Endothelial cell of umbilical vein (primary cell): ENCODE measurements around the gene NUDT17. TPM values are rescaled to one million over a fixed set of nuclear protein-coding genes. Genes with fewer than 3 reads are reported as not detected.

Experiments used
- BruUV-seq: library from RNA; stranded (reverse); fragments of 400-500 nt; replicated peaks from 2 replicates; lab custom pipeline; 2021; lab: Mats Ljungman, UMichigan
- CTCF ChIA-PET: fragments of 300-600, 350-600 bp; sonication (Branson Sonifier 250); formaldehyde crosslinking; loops from one replicate; lab custom pipeline; 2021; ENCODE audit warnings: antibody characterized with exemption, inconsistent platforms; lab: Charles Lee
- POLR2A ChIA-PET: fragments of 300-600, 350-600 bp; sonication (Branson Sonifier 250); formaldehyde crosslinking; loops from one replicate; lab custom pipeline; 2021; ENCODE audit warnings: antibody characterized with exemption, inconsistent platforms; lab: Charles Lee
- DNase-seq: peaks from one replicate; pipeline ENCODE4 v3.0.0-alpha.2; 2011; ENCODE audit warnings: low read depth, low spot score
- FAIRE-seq: peaks from 2 replicates; lab custom pipeline; 2011; peaks lifted over from hg19 to GRCh38; lab: Jason Lieb, UNC
- H2AFZ ChIP-seq: 2 replicates; pipeline ENCODE4 v1.6.0; 2012; ENCODE audit warnings: low read depth, low read length, control low read depth, inconsistent platforms
- H3K27ac ChIP-seq: 2 replicates; pipeline ENCODE4 v1.5.1; 2011; ENCODE audit warnings: low read depth, mild to moderate bottlenecking, control low read depth, low read length, moderate library complexity; ENCODE audit not compliant: insufficient read depth
- H3K27me3 ChIP-seq, 2 experiments: 2 replicates each; pipeline versions ENCODE4 v1.6.0 to v1.6.1; 2011; ENCODE audit warnings: low read length in 2 of 2, mixed read lengths in 1 of 2; ENCODE audit not compliant: control insufficient read depth in 2 of 2, insufficient read depth in 2 of 2
- H3K36me3 ChIP-seq, 2 experiments: 2 replicates in 1 of 2; 3 replicates in 1 of 2; pipeline ENCODE4 v1.5.1; 2011; ENCODE audit warnings: low read length in 2 of 2, mild to moderate bottlenecking in 1 of 2, moderate library complexity in 1 of 2; ENCODE audit not compliant: control insufficient read depth in 2 of 2, insufficient read depth in 2 of 2; ENCODE audit errors: extremely low read depth in 1 of 2
- H3K4me1 ChIP-seq: 3 replicates; pipeline ENCODE4 v1.5.1; 2011; ENCODE audit warnings: mild to moderate bottlenecking, low read length; ENCODE audit not compliant: control insufficient read depth, insufficient read depth; ENCODE audit errors: extremely low read depth
- H3K4me2 ChIP-seq: 2 replicates; pipeline ENCODE4 v1.6.1; 2011; ENCODE audit warnings: low read length, control low read depth, mixed read lengths; ENCODE audit not compliant: insufficient read depth
- H3K4me3 ChIP-seq, 3 experiments: fragments of 200-600 bp in 1 of 3; sonication (generic), shearing (Covaris generic) in 1 of 3; replicated peaks in 1 of 3; 2 replicates each; pipeline ENCODE4 v1.5.1; 2011 to 2016; ENCODE audit warnings: control low read depth in 3 of 3, low read length in 3 of 3, mild to moderate bottlenecking in 2 of 3, inconsistent platforms in 1 of 3, low read depth in 1 of 3, moderate library complexity in 1 of 3; ENCODE audit not compliant: insufficient read depth in 1 of 3
- H3K79me2 ChIP-seq: 2 replicates; pipeline ENCODE4 v1.6.0; 2012; ENCODE audit warnings: low read length, inconsistent platforms; ENCODE audit not compliant: control insufficient read depth, insufficient read depth
- H3K9ac ChIP-seq: replicated peaks from 2 replicates; pipeline ENCODE3; 2011; ENCODE audit warnings: low read length, control low read depth; ENCODE audit not compliant: insufficient read depth; ENCODE audit errors: extremely low read depth
- H3K9me1 ChIP-seq: replicated peaks from 3 replicates; pipeline ENCODE4 v1.6.0; 2011; ENCODE audit warnings: mild to moderate bottlenecking, low read length; ENCODE audit not compliant: control insufficient read depth, insufficient read depth; ENCODE audit errors: extremely low read depth
- H3K9me3 ChIP-seq: replicated peaks from 2 replicates; pipeline ENCODE4 v1.5.1; 2012; ENCODE audit warnings: low read length, inconsistent platforms; ENCODE audit not compliant: control insufficient read depth, insufficient read depth
- H4K20me1 ChIP-seq: replicated peaks from 2 replicates; pipeline ENCODE3; 2011; ENCODE audit warnings: mild to moderate bottlenecking, low read length; ENCODE audit not compliant: control insufficient read depth, insufficient read depth; ENCODE audit errors: extremely low read depth
- CTCF ChIP-seq, 2 donors: IDR thresholded peaks; 1 replicate in 1 of 2; 2 replicates in 1 of 2; pipeline ENCODE4 v1.5.1; 2011; ENCODE audit warnings: low read length in 2 of 2, mild to moderate bottlenecking in 2 of 2, moderate library complexity in 2 of 2, control low read depth in 1 of 2, inconsistent platforms in 1 of 2, low read depth in 1 of 2; ENCODE audit not compliant: insufficient read depth in 1 of 2; ENCODE audit errors: extremely low read depth in 1 of 2
- EZH2 ChIP-seq: IDR thresholded peaks from 2 replicates; pipeline ENCODE4 v1.6.1; 2012; ENCODE audit warnings: borderline replicate concordance, low read depth, mild to moderate bottlenecking, moderate library complexity, low read length, inconsistent platforms; ENCODE audit not compliant: severe bottlenecking
- FOS ChIP-seq: IDR thresholded peaks from 2 replicates; pipeline ENCODE4 v1.6.1; 2011; ENCODE audit warnings: mild to moderate bottlenecking, low read length, moderate library complexity, borderline replicate concordance; ENCODE audit not compliant: insufficient read depth
- GATA2 ChIP-seq: IDR thresholded peaks from 2 replicates; pipeline ENCODE4 v1.7.0; 2011; ENCODE audit warnings: low read depth, mild to moderate bottlenecking, moderate library complexity, mixed read lengths, low read length; ENCODE audit not compliant: insufficient read length, insufficient read depth
- JUN ChIP-seq: IDR thresholded peaks from 2 replicates; pipeline ENCODE4 v1.6.1; 2011; ENCODE audit warnings: borderline replicate concordance, low read depth; ENCODE audit not compliant: insufficient read length, insufficient read depth
- MYC ChIP-seq: IDR thresholded peaks from one replicate; pipeline ENCODE4 v1.6.1; 2011; ENCODE audit warnings: mild to moderate bottlenecking, low read depth, low read length
- POLR2A ChIP-seq: IDR thresholded peaks from 2 replicates; pipeline ENCODE4 v1.6.1; 2012; ENCODE audit warnings: low read depth, mild to moderate bottlenecking, control low read depth, low read length
- POLR2AphosphoS5 ChIP-seq: IDR thresholded peaks from 2 replicates; pipeline ENCODE4 v1.6.1; 2012; ENCODE audit warnings: low read depth, mild to moderate bottlenecking, control low read depth, low read length, moderate library complexity; ENCODE audit not compliant: insufficient read depth
- dilution Hi-C: fragments of 300-500 bp; cut with MboI; formaldehyde crosslinking; loops from one replicate; pipeline ENCODE4 v1.15.0; 2019; ENCODE audit warnings: low sequenced_read_pairs; ENCODE audit not compliant: extremely low pct_ligation_motif_present
- intact Hi-C: fragments of 100-400 bp; cut with micrococcal nuclease; formaldehyde crosslinking; loops from one replicate; pipeline ENCODE4 v1.10.0; 2022
- microRNA-seq: library from miRNA; unstranded; fragments of <30 nt; microRNA quantifications from one replicate; pipeline ENCODE4 v1.2.0, GENCODE V29; 2021; ENCODE audit warnings: borderline number of aligned reads, borderline replicate concordance
- polyA plus RNA-seq, 4 experiments: library from polyadenylated mRNA; depleted of rRNA in 3 of 4; stranded (reverse) in 3 of 4; unstranded in 1 of 4; fragments of >200 nt; gene quantifications; 2 replicates each; pipeline versions ENCODE4 v1.2.1 to v1.2.3, GENCODE V29; 2011 to 2012; ENCODE audit warnings: missing spikeins in 1 of 4
- small RNA-seq: library from RNA; depleted of rRNA; stranded (forward); fragments of <200 nt; gene quantifications from one replicate; pipeline ENCODE3, GENCODE V24; 2012; ENCODE audit warnings: low replicate concordance, low read depth; ENCODE audit not compliant: insufficient read depth, insufficient read length
- total RNA-seq: library from RNA; stranded (reverse); gene quantifications from 2 replicates; pipeline ENCODE4 v1.2.3, GENCODE V29; 2021
- TF ChIP-seq, protein P1 (sequence below): IDR thresholded peaks from 2 replicates; pipeline ENCODE4 v1.6.1; 2011; ENCODE audit not compliant: insufficient read depth, insufficient read length

The NUDT17 gene
- total and polyA plus RNA-seq, 2 donors (not counting 3 experiments of a cell fraction or from before 2014, with no cell fraction given): 3.6 to 9.0 TPM

- intact Hi-C loops: no loop called here
- Histone ChIP-seq H3K79me2 (no peaks in the 10 kb centered on the region), H3K9ac (no peak overlapping the region), H3K27ac (no peak overlapping the region), H3K36me3 (peaks cover 4 to 6% of the 10 kb centered on the region in 2 experiments), H3K4me1 (peaks cover 8% of the 10 kb centered on the region), H2AFZ (no peak overlapping the region), H3K27me3 (no peaks in the 10 kb centered on the region), H3K9me3 (no peaks in the 10 kb centered on the region), H4K20me1 (no peaks in the 10 kb centered on the region), H3K4me2 (no peak overlapping the region), H3K4me3 (no peak overlapping the region), H3K9me1 (no peaks in the 10 kb centered on the region)
- DNase-seq: no peak
- TF ChIP-seq POLR2A (no peak), MYC (no peak), CTCF (IDR thresholded peaks at IDR 0.05; ENCODE audit: extremely low read depth in 1 of 2, insufficient read depth in 1 of 2, low read depth in 1 of 2, low read length in 2 of 2) (no peak), FOS (no peak), EZH2 (no peak), JUN (no peak), GATA2 (no peak), POLR2AphosphoS5 (no peak)
- TF ChIP-seq, protein P1, sequence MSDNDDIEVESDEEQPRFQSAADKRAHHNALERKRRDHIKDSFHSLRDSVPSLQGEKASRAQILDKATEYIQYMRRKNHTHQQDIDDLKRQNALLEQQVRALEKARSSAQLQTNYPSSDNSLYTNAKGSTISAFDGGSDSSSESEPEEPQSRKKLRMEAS: no peak
- ChIA-PET POLR2A (no interaction called here), CTCF (no interaction called here)
- BruUV-seq: no TSS peak
- no peak for FAIRE-seq
- dilution Hi-C loops: no loop called here
Observed at GRCh38 chr1:145897969-145898368, 52.5 kb downstream of the NUDT17 start.

Small RNA genes within 50 kb of the gene (microRNA-seq; reads per million reads assigned to microRNA genes)
- gene MIR6736: not detected

Small RNA genes within 50 kb of the gene (small RNA-seq; reads per million reads assigned to genes)
- not detected for gene MIR6736

Other genes with a start within 250 kb of the NUDT17 start
- 13.8 and 20.2 TPM in 2 replicates for gene GPR89A, start 237.6 kb upstream of the NUDT17 start, total RNA-seq
- gene GPR89A, start 237.6 kb upstream of the NUDT17 start, polyA plus RNA-seq: 17.2 and 35.7 TPM in 2 replicates
- gene PDZK1, start 138.3 kb upstream of the NUDT17 start, total RNA-seq: 0.58 TPM in 1 of 2 replicates, not detected in the other
- gene PDZK1, start 138.3 kb upstream of the NUDT17 start, polyA plus RNA-seq: 0.03 and 0.11 TPM in 2 replicates
- not detected in 2 replicates for gene CD160, start 126.1 kb upstream of the NUDT17 start, total RNA-seq
- gene CD160, start 126.1 kb upstream of the NUDT17 start, polyA plus RNA-seq: not detected in 2 replicates
- gene RNF115, start 21.5 kb upstream of the NUDT17 start, total RNA-seq: 17.3 and 20.5 TPM in 2 replicates
- gene RNF115, start 21.5 kb upstream of the NUDT17 start, polyA plus RNA-seq: 6.4 and 7.6 TPM in 2 replicates
- 30.4 and 31.0 TPM in 2 replicates for gene POLR3C, start 21.4 kb upstream of the NUDT17 start, total RNA-seq
- gene POLR3C, start 21.4 kb upstream of the NUDT17 start, polyA plus RNA-seq: 28.4 and 29.5 TPM in 2 replicates
- 50.1 and 53.3 TPM in 2 replicates for gene PIAS3, start 13.5 kb downstream of the NUDT17 start, total RNA-seq
- gene PIAS3, start 13.5 kb downstream of the NUDT17 start, polyA plus RNA-seq: 69.9 and 71.8 TPM in 2 replicates
- gene ANKRD35, start 40.2 kb downstream of the NUDT17 start, total RNA-seq: 0.14 and 0.20 TPM in 2 replicates
- gene ANKRD35, start 40.2 kb downstream of the NUDT17 start, polyA plus RNA-seq: 0.10 and 0.15 TPM in 2 replicates
- gene ITGA10, start 64.4 kb downstream of the NUDT17 start, total RNA-seq: 39.8 and 58.6 TPM in 2 replicates
- gene ITGA10, start 64.4 kb downstream of the NUDT17 start, polyA plus RNA-seq: 16.9 and 20.6 TPM in 2 replicates
- 29.0 and 30.5 TPM in 2 replicates for gene PEX11B, start 73.1 kb downstream of the NUDT17 start, total RNA-seq
- gene PEX11B, start 73.1 kb downstream of the NUDT17 start, polyA plus RNA-seq: 39.7 and 42.5 TPM in 2 replicates
- gene RBM8A, start 81.9 kb downstream of the NUDT17 start, total RNA-seq: 194 and 200 TPM in 2 replicates
- gene RBM8A, start 81.9 kb downstream of the NUDT17 start, polyA plus RNA-seq: 101 and 192 TPM in 2 replicates
- gene LIX1L, start 112.4 kb downstream of the NUDT17 start, total RNA-seq: 54.9 and 55.6 TPM in 2 replicates
- gene LIX1L, start 112.4 kb downstream of the NUDT17 start, polyA plus RNA-seq: 48.4 and 56.4 TPM in 2 replicates
- gene ANKRD34A, start 118.9 kb downstream of the NUDT17 start, total RNA-seq: 0.24 and 0.60 TPM in 2 replicates
- 0.41 and 0.43 TPM in 2 replicates for gene ANKRD34A, start 118.9 kb downstream of the NUDT17 start, polyA plus RNA-seq
- gene POLR3GL, start 119.1 kb downstream of the NUDT17 start, total RNA-seq: 15.3 and 18.8 TPM in 2 replicates
- 10.6 and 12.4 TPM in 2 replicates for gene POLR3GL, start 119.1 kb downstream of the NUDT17 start, polyA plus RNA-seq
- gene TXNIP, start 150.9 kb downstream of the NUDT17 start, total RNA-seq: 7.6 and 9.1 TPM in 2 replicates
- gene TXNIP, start 150.9 kb downstream of the NUDT17 start, polyA plus RNA-seq: 21.8 and 31.3 TPM in 2 replicates
- gene HJV, start 176.1 kb downstream of the NUDT17 start, total RNA-seq: not detected in 2 replicates
- gene HJV, start 176.1 kb downstream of the NUDT17 start, polyA plus RNA-seq: not detected in 2 replicates